HEK293T (cell line): Measurements from ENCODE around the gene ADK.

Source experiments
- CTCF ChIA-PET: fragments of 350-600 bp; formaldehyde crosslinking; extraction: SDS; loops from one replicate; lab custom pipeline; 2021; ENCODE audit warnings: antibody characterized with exemption, inconsistent platforms; lab: Yijun Ruan, JAX
- POLR2A ChIA-PET: fragments of 350-600 bp; formaldehyde crosslinking; extraction: SDS; loops from one replicate; lab custom pipeline; 2020; ENCODE audit warnings: antibody characterized with exemption, inconsistent platforms; lab: Yijun Ruan, JAX
- DNase-seq: peaks from one replicate; pipeline ENCODE4 v3.0.0; 2012; ENCODE audit warnings: mixed read lengths; ENCODE audit errors: extremely low spot score
- ARNT ChIP-seq: fragments of 450-650 bp; IDR thresholded peaks from 2 replicates; pipeline ENCODE4 v1.6.1; 2017; ENCODE audit warnings: mild to moderate bottlenecking
- BHLHE40 ChIP-seq: fragments of 450-650 bp; IDR thresholded peaks from 2 replicates; pipeline ENCODE4 v1.6.1; 2016; ENCODE audit warnings: mild to moderate bottlenecking, moderate library complexity, borderline replicate concordance
- CTBP1 ChIP-seq: fragments of 450-650 bp; IDR thresholded peaks from 2 replicates; pipeline ENCODE4 v1.6.1; 2016; ENCODE audit warnings: borderline replicate concordance
- ELF4 ChIP-seq: fragments of 450-650 bp; IDR thresholded peaks from 2 replicates; pipeline ENCODE4 v1.6.1; 2017; ENCODE audit warnings: antibody characterized with exemption
- FOXA1 ChIP-seq: fragments of 450-650 bp; IDR thresholded peaks from 2 replicates; pipeline ENCODE4 v1.6.1; 2016; ENCODE audit warnings: mild to moderate bottlenecking
- FOXK2 ChIP-seq: fragments of 450-650 bp; IDR thresholded peaks from 2 replicates; pipeline ENCODE4 v1.6.1; 2016; ENCODE audit warnings: mild to moderate bottlenecking
- FOXM1 ChIP-seq: fragments of 450-650 bp; IDR thresholded peaks from 2 replicates; pipeline ENCODE4 v1.6.1; 2017; ENCODE audit warnings: mild to moderate bottlenecking, borderline replicate concordance
- HDGF ChIP-seq: fragments of 450-650 bp; IDR thresholded peaks from 2 replicates; pipeline ENCODE4 v1.6.1; 2017; ENCODE audit warnings: antibody characterized with exemption, borderline replicate concordance
- L3MBTL2 ChIP-seq: fragments of 450-650 bp; conservative IDR thresholded peaks from 2 replicates; pipeline ENCODE4 v1.6.1; 2016; ENCODE audit warnings: mild to moderate bottlenecking
- LEF1 ChIP-seq: fragments of 450-650 bp; IDR thresholded peaks from 2 replicates; pipeline ENCODE4 v1.6.1; 2017; ENCODE audit warnings: mild to moderate bottlenecking, borderline replicate concordance
- NFRKB ChIP-seq: fragments of 450-650 bp; IDR thresholded peaks from 2 replicates; pipeline ENCODE4 v1.6.1; 2016; ENCODE audit warnings: mild to moderate bottlenecking, moderate library complexity
- PKNOX1 ChIP-seq: fragments of 450-650 bp; IDR thresholded peaks from 2 replicates; pipeline ENCODE4 v1.6.1; 2016
- SP1 ChIP-seq: fragments of 450-650 bp; IDR thresholded peaks from 2 replicates; pipeline ENCODE4 v1.6.1; 2017
- SUZ12 ChIP-seq: fragments of 450-650 bp; IDR thresholded peaks from 2 replicates; pipeline ENCODE4 v1.6.1; 2016; ENCODE audit warnings: mild to moderate bottlenecking
- TARDBP ChIP-seq: fragments of 450-650 bp; IDR thresholded peaks from 2 replicates; pipeline ENCODE4 v1.6.1; 2016
- ZNF384 ChIP-seq: fragments of 450-650 bp; IDR thresholded peaks from 2 replicates; pipeline ENCODE4 v1.6.1; 2016

ADK gene

GRCh38 chr10:74406006-74406405, 255.0 kb downstream of the ADK start:
- no peak for DNase-seq
- POLR2A ChIA-PET, result no interaction called here
- CTCF ChIA-PET, result no interaction called here
- no peak for TF ChIP-seq SUZ12

GRCh38 chr10:74415146-74415839, 264.3 kb downstream of the ADK start:
- CTCF ChIA-PET, result interaction anchor here (0.6 kb wide), 1 partner anchor 40 kb away, joined by 7 read pairs; no protein-coding TSS in a partner anchor
- no peak for TF ChIP-seq ELF4
- no peak for DNase-seq
- POLR2A ChIA-PET, result no interaction called here

GRCh38 chr10:74417397-74417796, 266.4 kb downstream of the ADK start:
- ChIA-PET CTCF (interaction anchor here (1.1 kb wide), 1 partner anchor 102 kb away, joined by 4 read pairs; no protein-coding TSS in a partner anchor), POLR2A (no interaction called here)
- TF ChIP-seq SUZ12 (no peak), HDGF (no peak), ELF4 (no peak), L3MBTL2 (no peak), FOXK2 (no peak), FOXA1 (no peak), LEF1 (no peak), BHLHE40 (no peak), NFRKB (no peak), PKNOX1 (no peak), CTBP1 (no peak), FOXM1 (no peak), SP1 (no peak), TARDBP (no peak), ARNT (no peak), ZNF384 (no peak)
- DNase-seq, result no peak

GRCh38 chr10:74418285-74418872, 267.4 kb downstream of the ADK start:
- peak; percentile 30; the same call in 1 of the 2 replicates for TF ChIP-seq PKNOX1
- TF ChIP-seq NFRKB, result no peak
- peak; percentile 58 for DNase-seq
- ChIA-PET POLR2A (interaction anchor here (1.0 kb wide), 1 partner anchor 693 kb away, joined by 4 read pairs; the partner anchor contains the start of gene SAMD8), CTCF (interaction anchor here (0.7 to 2.0 kb wide), 4 partner anchors 12 to 364 kb away, joined by 3 to 6 read pairs (median 4); no protein-coding TSS in a partner anchor)

GRCh38 chr10:74419491-74419951, 268.5 kb downstream of the ADK start:
- CTCF ChIA-PET, result interaction anchor here (0.6 to 2.0 kb wide), 3 partner anchors 11 to 145 kb away, joined by 3 to 6 read pairs (median 4); no protein-coding TSS in a partner anchor
- TF ChIP-seq TARDBP (no peak), SUZ12 (no peak), FOXM1 (no peak), L3MBTL2 (no peak)
- POLR2A ChIA-PET, result no interaction called here
- DNase-seq, result no peak

- DNase-seq, result no peak
- POLR2A ChIA-PET, result no interaction called here
- CTCF ChIA-PET, result interaction anchor here (2.0 kb wide), 1 partner anchor 11 kb away, joined by 6 read pairs; no protein-coding TSS in a partner anchor
Observed at GRCh38 chr10:74419958-74420375, 268.9 kb downstream of the ADK start.

More at GRCh38 chr10:74419958-74420375, 268.9 kb downstream of the ADK start:
- TF ChIP-seq ELF4 (no peak), ARNT (no peak), FOXA1 (no peak), L3MBTL2 (no peak), TARDBP (no peak), SP1 (no peak), ZNF384 (no peak), PKNOX1 (no peak), FOXM1 (no peak), LEF1 (no peak), NFRKB (no peak), BHLHE40 (no peak), CTBP1 (no peak), SUZ12 (no peak), HDGF (no peak), FOXK2 (no peak)
